ENCODE results near the gene NUFIP2. TPM values are rescaled to one million over a fixed set of nuclear protein-coding genes. Genes with fewer than 3 reads are reported as not detected.
A peak's percentile ranks its signal among the peaks of the same experiment; 100 is the strongest.

NUFIP2 gene
- total RNA-seq, 1 experiment from 2014 or later, result 93.1 TPM

GRCh38 chr17:29256735-29257466 is 37.0 kb downstream of the NUFIP2 start:
- Mint-ChIP-seq H3K36me3 (peaks cover 29% of the 10 kb centered on the region), H3K27me3 (ENCODE audit: low read depth) (no peaks in the 10 kb centered on the region), H3K27ac (peak overlapping the region; percentile 91), H3K4me1 (peaks cover 7% of the 10 kb centered on the region; the same call in 1 of the 2 replicates), H3K9me3 (no peaks in the 10 kb centered on the region), H3K4me3 (no peak overlapping the region)
- ATAC-seq (no peak), DNase-seq (ENCODE audit: low spot score) (no peak)
- ChIA-PET POLR2A (no interaction called here), CTCF (interaction anchor here (0.7 to 3.3 kb wide), 8 partner anchors 13 to 140 kb away, joined by 3 to 14 read pairs (median 4); no protein-coding TSS in a partner anchor)
- no peak for TF ChIP-seq TP53 (CRISPR knock-in tag; IDR thresholded peaks at IDR 0.05)
- no peak for TF ChIP-seq E2F4 (CRISPR knock-in tag; IDR thresholded peaks at IDR 0.05; ENCODE audit: borderline replicate concordance, low read depth)
- TF ChIP-seq, protein P1, sequence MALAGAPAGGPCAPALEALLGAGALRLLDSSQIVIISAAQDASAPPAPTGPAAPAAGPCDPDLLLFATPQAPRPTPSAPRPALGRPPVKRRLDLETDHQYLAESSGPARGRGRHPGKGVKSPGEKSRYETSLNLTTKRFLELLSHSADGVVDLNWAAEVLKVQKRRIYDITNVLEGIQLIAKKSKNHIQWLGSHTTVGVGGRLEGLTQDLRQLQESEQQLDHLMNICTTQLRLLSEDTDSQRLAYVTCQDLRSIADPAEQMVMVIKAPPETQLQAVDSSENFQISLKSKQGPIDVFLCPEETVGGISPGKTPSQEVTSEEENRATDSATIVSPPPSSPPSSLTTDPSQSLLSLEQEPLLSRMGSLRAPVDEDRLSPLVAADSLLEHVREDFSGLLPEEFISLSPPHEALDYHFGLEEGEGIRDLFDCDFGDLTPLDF (CRISPR knock-in tag; IDR thresholded peaks at IDR 0.05), result no peak
- TF ChIP-seq RORB (CRISPR knock-in tag; IDR thresholded peaks at IDR 0.05), result no peak
- TF ChIP-seq ZNF396 (CRISPR knock-in tag; IDR thresholded peaks at IDR 0.05; ENCODE audit: borderline replicate concordance), result no peak
- TF ChIP-seq ATF1 (CRISPR knock-in tag; IDR thresholded peaks at IDR 0.05), result no peak
- no peak for TF ChIP-seq GTF2I (CRISPR knock-in tag; conservative IDR thresholded peaks at IDR 0.05)
- no peak for TF ChIP-seq ELF4 (CRISPR knock-in tag; IDR thresholded peaks at IDR 0.05; ENCODE audit: low read depth)
- TF ChIP-seq, protein P2, sequence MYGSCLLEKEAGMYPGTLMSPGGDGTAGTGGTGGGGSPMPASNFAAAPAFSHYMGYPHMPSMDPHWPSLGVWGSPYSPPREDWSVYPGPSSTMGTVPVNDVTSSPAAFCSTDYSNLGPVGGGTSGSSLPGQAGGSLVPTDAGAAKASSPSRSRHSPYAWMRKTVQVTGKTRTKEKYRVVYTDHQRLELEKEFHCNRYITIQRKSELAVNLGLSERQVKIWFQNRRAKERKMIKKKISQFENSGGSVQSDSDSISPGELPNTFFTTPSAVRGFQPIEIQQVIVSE (CRISPR knock-in tag; IDR thresholded peaks at IDR 0.05; ENCODE audit: borderline replicate concordance), result no peak
- TF ChIP-seq IRF2 (CRISPR knock-in tag; IDR thresholded peaks at IDR 0.05; ENCODE audit: borderline replicate concordance, low read depth), result no peak
- TF ChIP-seq TEAD1 (CRISPR knock-in tag; IDR thresholded peaks at IDR 0.05), result no peak
- TF ChIP-seq, protein P3, sequence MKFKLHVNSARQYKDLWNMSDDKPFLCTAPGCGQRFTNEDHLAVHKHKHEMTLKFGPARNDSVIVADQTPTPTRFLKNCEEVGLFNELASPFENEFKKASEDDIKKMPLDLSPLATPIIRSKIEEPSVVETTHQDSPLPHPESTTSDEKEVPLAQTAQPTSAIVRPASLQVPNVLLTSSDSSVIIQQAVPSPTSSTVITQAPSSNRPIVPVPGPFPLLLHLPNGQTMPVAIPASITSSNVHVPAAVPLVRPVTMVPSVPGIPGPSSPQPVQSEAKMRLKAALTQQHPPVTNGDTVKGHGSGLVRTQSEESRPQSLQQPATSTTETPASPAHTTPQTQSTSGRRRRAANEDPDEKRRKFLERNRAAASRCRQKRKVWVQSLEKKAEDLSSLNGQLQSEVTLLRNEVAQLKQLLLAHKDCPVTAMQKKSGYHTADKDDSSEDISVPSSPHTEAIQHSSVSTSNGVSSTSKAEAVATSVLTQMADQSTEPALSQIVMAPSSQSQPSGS (CRISPR knock-in tag; IDR thresholded peaks at IDR 0.05; ENCODE audit: borderline replicate concordance, low read depth), result no peak
- TF ChIP-seq MXD4 (CRISPR knock-in tag; IDR thresholded peaks at IDR 0.05; ENCODE audit: borderline replicate concordance), result no peak
- no peak for TF ChIP-seq NFYB (CRISPR knock-in tag; conservative IDR thresholded peaks at IDR 0.05; ENCODE audit: low read depth)
- TF ChIP-seq ZNF121 (CRISPR knock-in tag; IDR thresholded peaks at IDR 0.05), result no peak
- TF ChIP-seq RELA (CRISPR knock-in tag; IDR thresholded peaks at IDR 0.05; ENCODE audit: borderline replicate concordance), result no peak

DNA sequence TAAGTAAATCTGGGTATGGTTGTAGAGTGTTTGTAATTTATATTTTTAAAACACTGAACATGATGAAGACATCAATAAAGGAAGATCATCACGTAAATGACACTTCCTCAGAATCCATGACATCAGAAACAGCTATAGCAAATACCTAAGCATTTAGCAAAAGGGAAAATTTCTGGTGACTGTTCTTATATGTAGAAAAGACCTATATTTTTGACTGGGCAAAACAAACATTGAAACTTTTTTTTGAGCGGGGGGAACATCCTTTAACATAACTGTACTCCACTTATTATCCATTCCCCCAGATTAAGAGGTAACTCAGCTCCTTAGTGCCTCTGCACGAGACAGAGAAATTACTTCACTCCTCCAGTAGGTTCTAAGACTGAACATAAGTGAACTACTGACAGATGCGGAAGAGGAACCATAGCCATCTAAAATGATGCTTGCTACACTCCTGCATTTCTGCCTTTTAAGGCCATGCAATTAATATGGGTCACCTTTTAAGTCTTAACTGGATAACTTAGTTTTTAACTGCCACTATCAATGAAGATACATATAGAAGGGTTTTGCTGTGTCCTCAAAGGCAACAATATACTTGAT is 37.9 kb downstream of the NUFIP2 start:
- no peaks in the 10 kb centered on the region for H3K9me3 Mint-ChIP-seq
- H3K27ac Mint-ChIP-seq, result peak overlapping the region; percentile 21; the same call in 1 of the 2 replicates
- H3K4me1 Mint-ChIP-seq, result peaks cover 7% of the 10 kb centered on the region; the same call in 1 of the 2 replicates
- H3K36me3 Mint-ChIP-seq, result peaks cover 22% of the 10 kb centered on the region
- DNase-seq (ENCODE audit: low spot score) (no peak), ATAC-seq (no peak)
- POLR2A ChIA-PET, result interaction anchor here (1.2 kb wide), 1 partner anchor 107 kb away, joined by 3 read pairs; no protein-coding TSS in a partner anchor
- H3K4me3 Mint-ChIP-seq, result no peak overlapping the region
- CTCF ChIA-PET, result interaction anchor here (0.6 to 3.3 kb wide), 7 partner anchors 13 to 124 kb away, joined by 3 to 14 read pairs (median 4); partner anchors contain the start of gene MYO18A
- no peaks in the 10 kb centered on the region for H3K27me3 Mint-ChIP-seq (ENCODE audit: low read depth)
- TF ChIP-seq NFYB (CRISPR knock-in tag; conservative IDR thresholded peaks at IDR 0.05; ENCODE audit: low read depth), result no peak
- TF ChIP-seq ZNF281 (CRISPR knock-in tag; IDR thresholded peaks at IDR 0.05), result no peak
- no peak for TF ChIP-seq ZNF232 (CRISPR knock-in tag; IDR thresholded peaks at IDR 0.05)
- no peak for TF ChIP-seq ZNF425 (CRISPR knock-in tag; conservative IDR thresholded peaks at IDR 0.05)
- TF ChIP-seq OVOL2 (CRISPR knock-in tag; IDR thresholded peaks at IDR 0.05; ENCODE audit: borderline replicate concordance), result no peak
- no peak for TF ChIP-seq RELA (CRISPR knock-in tag; IDR thresholded peaks at IDR 0.05; ENCODE audit: borderline replicate concordance)
- TF ChIP-seq GRHL2 (CRISPR knock-in tag; IDR thresholded peaks at IDR 0.05; ENCODE audit: insufficient replicate concordance, severe bottlenecking), result no peak
- TF ChIP-seq, protein P4, sequence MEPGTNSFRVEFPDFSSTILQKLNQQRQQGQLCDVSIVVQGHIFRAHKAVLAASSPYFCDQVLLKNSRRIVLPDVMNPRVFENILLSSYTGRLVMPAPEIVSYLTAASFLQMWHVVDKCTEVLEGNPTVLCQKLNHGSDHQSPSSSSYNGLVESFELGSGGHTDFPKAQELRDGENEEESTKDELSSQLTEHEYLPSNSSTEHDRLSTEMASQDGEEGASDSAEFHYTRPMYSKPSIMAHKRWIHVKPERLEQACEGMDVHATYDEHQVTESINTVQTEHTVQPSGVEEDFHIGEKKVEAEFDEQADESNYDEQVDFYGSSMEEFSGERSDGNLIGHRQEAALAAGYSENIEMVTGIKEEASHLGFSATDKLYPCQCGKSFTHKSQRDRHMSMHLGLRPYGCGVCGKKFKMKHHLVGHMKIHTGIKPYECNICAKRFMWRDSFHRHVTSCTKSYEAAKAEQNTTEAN (CRISPR knock-in tag; IDR thresholded peaks at IDR 0.05), result no peak

Measured in WTC11 (cell line).